Astrocyte of the hippocampus (primary cell): ENCODE measurements around the gene SMIM35.

Experiments
- DNase-seq: peaks from one replicate; pipeline ENCODE4 v3.0.0; 2011; ENCODE audit warnings: low read depth, low spot score

Gene SMIM35

DNA sequence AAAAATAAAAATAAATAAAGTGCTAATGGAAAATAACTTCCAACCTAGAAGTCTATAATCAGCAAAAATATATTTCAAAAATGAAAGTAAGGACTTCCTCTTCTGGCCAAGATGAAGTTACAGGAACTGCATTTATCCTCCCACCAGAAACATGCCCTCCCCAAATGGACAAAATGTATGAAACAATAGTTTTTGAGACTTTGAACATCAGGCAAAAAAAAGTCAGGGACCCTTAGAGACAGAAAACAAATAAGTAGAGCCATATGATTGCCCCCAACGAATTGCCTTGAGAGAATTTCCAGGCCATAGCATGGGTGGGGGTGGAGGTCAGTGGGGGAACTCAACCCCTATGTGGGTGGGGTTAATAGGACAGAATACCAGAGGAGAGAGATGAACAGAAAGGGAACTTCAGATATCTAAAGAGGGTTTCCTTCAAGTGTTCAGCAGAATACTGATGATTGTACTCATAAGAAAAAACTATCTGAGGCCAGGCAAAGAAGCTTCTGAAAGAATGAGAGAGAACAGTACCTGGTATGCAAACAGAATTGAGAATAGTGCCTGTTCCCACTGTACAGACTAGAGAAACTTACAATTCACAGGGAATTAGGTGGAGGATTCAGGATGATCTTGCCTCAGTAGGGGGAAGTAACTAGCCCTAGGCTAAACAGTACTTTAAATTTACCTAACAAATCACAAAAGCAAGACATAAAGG, 127.2 kb downstream of the SMIM35 start:
- no peak for DNase-seq

DNA sequence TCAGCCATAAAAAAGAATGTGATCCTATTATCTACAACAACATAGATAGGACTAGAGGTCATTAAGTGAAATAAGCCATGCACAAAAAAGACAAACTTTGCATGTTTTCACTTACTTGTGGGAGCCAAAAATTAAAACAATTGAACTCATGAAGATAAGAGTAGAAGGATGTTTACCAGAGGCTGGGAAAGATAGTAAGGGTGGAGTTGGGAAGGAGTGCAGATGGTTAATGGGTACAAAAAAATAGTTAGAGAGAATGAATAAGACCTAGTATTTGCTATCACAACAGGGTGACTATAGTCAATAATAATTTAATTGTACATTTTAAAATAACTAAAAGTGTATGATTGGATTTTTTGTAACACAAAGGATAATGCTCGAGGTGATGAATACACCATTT, 127.8 kb downstream of the SMIM35 start:
- no peak for DNase-seq
